Skin epidermis (tissue), 12 donors: Measurements from ENCODE around the gene CLNS1A.

Experiments used
- H3K27ac ChIP-seq, 21 experiments: fragments of 200-600 bp; sonication (generic) in 11 of 21; one replicate each; pipeline ENCODE4 v1.5.0; 2020; ENCODE audit warnings: mild to moderate bottlenecking in 3 of 21, inconsistent platforms in 2 of 21, moderate library complexity in 2 of 21
- H3K4me3 ChIP-seq, 7 experiments: fragments of 200-600 bp; sonication (generic) in 2 of 7; one replicate each; pipeline ENCODE4 v1.5.0; 2020; ENCODE audit warnings: inconsistent platforms in 2 of 7, mild to moderate bottlenecking in 2 of 7, moderate library complexity in 1 of 7

The CLNS1A gene

GRCh38 chr11:77568916-77569675, 68.5 kb downstream of the CLNS1A start:
- H3K27ac ChIP-seq = no peak overlapping the region
- H3K4me3 ChIP-seq = no peak overlapping the region

- no peak overlapping the region for H3K4me3 ChIP-seq
- no peak overlapping the region for H3K27ac ChIP-seq
Observed at GRCh38 chr11:77568306-77568705, 69.3 kb downstream of the CLNS1A start.
